HG03442 (cell line): ENCODE results near the gene ENSA.
"Not testable (repeated sequence)": the region's sequence is repeated elsewhere in the genome, so short reads cannot be mapped to it uniquely, and the experiment has no call there.

Experiments
- ATAC-seq: cut with Tn5 transposase; IDR thresholded peaks from one replicate; pipeline ENCODE4 v1.9.1; 2021; ENCODE audit warnings: mild to moderate bottlenecking, moderate library complexity; ENCODE audit not compliant: unreplicated experiment

The ENSA gene, protein sequence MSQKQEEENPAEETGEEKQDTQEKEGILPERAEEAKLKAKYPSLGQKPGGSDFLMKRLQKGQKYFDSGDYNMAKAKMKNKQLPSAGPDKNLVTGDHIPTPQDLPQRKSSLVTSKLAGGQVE

DNA sequence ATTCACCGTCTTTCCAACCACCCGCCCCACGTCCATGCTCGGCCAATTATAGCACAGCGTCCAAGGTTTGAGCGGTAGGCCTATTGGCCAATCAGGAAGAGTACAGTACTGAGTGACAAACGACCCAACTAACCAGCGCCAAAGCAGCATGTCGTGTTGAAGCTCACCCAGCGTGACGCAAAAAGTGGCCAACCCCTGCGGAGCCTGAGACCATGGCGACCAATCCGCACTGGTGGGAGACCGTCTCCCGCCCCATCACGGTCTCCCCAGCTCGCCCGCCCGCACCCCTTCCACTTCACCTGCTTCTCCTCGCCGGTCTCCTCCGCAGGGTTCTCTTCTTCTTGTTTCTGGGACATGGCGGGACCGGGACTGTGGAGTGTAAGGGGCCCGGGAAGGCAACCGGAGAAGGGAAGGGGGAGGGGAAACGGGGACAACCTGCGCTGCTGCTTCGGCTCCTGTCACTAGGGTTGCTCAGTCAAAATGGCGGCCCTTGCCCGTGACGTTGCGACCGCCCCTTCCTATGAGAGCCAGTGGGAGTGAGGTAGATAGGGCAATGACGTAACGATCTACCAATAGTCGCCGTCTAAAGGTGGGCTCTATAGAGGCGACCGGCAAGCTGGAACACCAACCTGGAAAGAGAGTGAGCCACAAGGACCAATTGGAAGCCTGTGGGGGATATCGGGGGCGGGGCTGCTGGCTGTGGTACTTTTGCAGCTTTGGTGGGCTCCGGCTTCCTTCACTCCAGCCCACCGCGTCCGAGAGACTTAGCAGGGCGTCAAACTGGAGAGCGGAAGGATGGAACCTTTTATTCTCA is at the start of gene ENSA:
Gene ENSA (minus strand): TSS at position 498 of the 814 bp plus-strand sequence. CDS start 142 bp downstream, at position 356.
- ATAC-seq = peak; percentile 88

DNA sequence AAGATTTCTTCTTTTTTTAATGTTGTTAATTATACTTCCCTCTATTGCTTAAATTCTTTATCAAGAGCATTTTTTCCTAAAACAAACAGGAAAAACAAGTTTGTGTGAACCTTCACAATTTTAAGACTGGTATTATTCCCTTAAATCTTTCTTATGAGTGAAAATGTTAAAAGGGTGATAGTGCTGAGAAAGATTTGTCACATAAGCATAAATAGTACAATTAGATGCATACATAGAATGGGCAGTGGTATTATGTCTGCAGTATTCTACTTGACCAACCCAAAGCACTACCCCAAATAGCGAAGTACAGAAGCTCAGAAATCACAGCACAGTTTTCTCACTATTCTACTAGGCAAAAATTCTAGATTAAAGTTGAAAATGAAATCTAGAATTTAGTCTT is 49.6 kb upstream of the ENSA start:
- no peak for ATAC-seq

DNA sequence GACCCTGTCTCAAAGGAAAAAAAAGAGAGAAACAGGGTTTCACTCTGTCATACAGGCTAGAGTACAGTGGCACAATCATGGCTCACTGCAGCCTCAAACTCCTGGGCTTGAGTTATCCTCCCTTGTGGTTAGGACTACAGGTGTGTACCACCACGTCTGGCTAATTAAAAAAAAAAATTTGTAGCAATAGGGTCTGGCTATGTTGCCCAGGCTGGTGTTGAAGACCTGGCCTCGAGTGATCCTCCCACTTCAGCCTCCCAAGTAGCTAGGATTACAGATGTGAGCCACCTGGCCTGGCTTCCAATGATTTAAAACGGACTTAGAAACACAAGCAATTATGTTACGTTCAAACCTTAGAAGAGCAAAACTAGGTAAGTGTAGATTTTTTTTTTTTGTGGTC is 45.5 kb upstream of the ENSA start:
- no peak for ATAC-seq

DNA sequence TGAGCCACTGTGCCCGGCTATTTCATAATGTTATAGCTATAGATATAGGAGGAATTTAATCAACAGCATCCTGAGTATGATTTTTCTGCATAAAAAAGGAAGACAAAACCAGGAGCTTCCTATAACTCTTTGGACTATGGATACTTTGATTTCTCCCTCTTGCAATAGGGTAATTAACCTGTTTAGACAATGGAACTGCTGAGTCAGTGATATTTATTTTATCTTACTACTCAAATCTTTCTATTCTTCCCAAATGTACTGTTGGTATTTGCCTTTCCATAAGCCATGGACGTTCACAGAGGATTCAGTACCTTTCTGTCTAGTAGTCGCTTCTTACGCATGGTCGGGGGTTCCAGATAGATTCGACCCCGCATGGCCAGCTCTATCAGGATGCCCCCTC is 33.9 kb upstream of the ENSA start:
- no peak for ATAC-seq

DNA sequence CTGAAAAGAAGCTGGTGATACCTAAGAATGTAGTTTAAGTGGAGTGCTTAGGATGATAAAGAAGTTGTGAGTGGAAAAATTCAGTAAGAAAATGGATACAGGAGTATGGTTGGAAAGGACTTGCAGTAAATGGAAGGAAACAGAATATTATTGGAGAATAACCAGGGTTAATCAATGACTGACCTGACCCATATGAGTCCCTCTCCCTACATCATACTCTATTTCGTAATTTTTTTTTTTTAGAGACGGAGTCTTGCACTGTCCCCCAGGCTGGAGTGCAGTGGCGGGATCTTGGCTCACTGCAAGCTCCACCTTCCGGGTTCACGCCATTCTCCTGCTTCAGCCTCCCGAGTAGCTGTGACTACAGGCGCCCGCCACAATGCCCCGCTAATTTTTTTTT is 33.4 kb upstream of the ENSA start:
- no peak for ATAC-seq

DNA sequence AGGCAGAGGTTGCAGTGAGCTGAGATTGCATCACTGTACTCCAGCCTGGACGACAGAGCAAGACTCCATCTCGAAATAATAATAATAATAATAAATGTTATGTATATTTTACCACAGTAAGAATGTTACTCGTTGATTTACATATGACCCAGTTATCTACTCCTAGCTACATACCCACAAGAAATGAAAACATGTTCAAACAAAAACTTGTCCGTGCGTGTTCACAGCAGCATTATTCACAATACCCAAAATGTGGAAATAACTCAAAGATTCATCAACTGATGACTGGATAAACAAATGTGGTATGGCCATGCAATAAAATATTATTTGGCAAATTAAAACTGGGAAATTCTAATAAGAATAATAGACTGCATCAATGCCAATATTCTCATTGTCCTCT is 31.7 kb upstream of the ENSA start:
- no peak for ATAC-seq

DNA sequence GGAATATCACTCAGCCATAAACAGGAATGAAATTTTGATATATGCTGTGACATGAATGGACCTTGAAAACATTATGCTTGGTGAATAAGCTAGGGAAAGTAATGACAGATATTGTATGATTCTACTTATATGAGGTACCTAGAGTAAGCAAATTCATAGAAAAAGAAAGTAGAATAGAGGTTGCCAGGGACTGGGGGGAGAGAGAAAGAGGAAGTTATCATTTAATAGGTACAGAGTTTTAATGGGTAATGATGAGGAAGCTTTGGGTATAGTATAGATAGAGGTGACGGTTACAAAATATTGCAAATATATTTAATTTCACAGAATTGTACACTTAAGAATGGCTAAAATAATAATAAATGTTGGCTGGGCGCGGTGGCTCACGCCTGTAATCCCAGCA is 31.2 kb upstream of the ENSA start:
- ATAC-seq = no peak

DNA sequence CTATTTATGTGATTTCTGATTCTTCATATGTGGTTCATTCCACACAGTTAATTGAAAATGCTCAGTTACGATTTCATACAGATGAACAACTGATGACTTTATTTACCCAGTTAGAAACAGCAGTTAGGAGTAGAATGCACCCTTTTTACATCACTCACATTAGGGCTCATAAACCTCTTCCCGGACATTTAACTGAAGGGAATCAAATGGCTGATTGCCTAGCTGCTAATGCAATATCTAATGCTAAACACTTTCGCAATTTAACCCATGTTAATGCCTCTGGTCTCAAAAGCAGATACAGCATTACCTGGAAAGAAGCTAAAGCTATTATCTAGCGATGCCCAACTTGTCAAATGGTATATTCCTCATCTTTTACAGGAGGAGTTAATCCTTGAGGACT is 27.7 kb upstream of the ENSA start:
- not testable (repeated sequence) for ATAC-seq

DNA sequence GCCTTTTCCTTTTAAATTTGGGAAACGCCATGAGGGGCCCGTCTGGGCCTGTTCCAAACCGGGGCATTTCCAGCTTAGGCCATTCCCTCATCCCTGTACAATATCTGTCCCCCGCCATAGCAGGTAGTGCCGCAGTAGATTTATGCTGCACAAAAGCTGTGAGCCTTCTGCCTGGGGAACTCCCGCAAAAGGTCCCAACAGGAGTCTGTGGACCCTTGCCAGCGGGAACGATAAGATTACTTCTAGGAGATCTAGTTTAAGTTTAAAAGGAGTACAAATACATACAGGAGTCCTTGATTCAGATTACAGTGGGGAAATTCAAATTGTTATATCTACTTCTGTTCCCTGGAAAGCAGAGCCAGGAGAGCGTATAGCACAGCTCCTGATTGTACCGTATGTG is 25.2 kb upstream of the ENSA start:
- not testable (repeated sequence) for ATAC-seq

DNA sequence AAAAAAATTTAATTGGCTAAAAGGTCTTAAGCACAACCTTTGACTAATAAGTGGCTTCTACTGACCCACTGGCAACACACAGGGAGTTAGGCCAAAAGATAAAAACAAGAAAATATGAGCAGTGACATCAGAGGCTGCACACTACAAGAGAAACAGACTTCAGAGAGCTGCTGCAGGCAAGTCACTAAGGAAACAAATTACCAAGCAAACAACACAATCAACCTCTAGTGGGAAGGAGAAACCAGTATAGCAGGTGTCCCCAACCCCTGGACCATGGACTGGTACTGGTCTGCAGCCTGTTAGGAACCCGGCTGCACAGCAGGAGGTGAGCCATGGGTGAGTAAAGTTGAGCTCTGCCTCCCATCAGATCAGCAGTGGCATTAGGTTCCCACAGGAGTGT is 20.8 kb upstream of the ENSA start:
- no peak for ATAC-seq

DNA sequence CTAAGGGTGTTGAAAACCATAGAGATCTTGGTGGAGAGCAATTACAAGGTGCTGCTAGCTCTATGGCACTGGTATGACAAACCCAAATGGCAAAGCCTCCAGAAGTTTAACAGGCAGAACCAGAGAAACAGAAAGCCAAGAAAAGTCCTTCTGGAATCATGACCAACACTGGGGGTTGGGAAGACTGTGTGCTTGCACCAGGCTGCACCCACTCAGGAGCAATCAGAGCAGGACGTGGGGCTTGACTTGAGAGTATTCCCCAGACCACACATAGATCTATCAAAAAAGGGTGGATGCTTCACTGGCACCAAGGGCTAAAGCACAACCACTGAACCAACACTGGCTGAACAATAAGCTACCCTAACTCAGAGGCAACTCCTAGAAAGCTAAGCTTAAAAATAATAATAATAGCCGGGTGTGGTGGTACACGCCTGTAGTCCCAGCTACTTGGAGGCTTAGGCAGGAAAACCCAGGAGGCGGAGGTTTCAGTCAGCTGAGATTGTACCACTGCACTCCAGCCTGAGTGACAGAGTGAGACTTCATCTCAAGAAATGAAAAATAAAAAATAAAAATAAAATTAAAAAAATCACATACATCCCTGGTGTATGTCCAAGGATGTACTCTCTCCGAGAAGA is 20.1 kb upstream of the ENSA start:
- no peak for ATAC-seq

DNA sequence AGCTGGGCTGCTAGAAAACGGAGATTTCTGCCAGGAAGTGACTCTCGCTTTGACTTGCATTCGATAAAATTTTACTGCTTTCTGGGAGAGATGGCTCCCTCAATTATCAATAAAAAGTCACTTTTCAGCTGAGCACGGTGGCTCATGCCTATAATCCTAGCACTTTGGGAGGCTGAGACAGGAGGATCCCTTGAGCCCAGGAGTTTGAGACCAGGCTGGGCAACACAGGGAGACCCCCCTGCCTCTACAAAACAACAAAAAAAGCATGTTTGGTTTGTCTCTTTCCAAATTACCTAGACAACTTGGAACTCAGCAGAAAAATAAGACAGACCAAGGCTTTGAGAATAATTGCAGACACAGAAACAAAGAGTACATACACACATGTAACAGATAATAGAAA is 12.9 kb upstream of the ENSA start:
- no peak for ATAC-seq

DNA sequence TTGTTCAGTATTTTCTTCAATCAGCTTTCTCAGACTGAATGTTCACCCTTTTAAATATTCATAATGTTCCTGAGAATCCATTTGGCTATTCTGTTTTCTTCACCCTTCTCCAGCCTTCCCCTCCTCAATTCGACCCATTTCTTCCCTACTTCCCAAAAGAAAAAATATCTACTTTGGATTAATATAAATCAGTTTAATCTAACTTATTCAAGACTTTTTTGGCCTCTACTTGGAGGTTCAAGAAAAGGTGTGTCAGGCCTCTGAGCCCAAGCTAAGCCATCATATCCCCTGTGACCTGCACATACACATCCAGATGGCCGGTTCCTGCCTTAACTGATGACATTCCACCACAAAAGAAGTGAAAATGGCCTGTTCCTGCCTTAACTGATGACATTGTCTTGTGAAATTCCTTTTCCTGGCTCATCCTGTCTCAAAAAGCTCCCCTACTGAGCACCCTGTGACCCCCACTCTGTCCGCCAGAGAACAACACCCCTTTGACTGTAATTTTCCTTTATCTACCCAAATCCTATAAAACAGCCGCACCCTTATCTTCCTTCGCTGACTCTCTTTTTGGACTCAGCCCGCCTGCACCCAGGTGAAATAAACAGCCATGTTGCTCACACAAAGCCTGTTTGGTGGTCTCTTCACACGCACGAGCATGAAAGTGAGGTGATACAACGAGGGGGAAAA is 11.9 kb upstream of the ENSA start:
- ATAC-seq = not testable (repeated sequence)

DNA sequence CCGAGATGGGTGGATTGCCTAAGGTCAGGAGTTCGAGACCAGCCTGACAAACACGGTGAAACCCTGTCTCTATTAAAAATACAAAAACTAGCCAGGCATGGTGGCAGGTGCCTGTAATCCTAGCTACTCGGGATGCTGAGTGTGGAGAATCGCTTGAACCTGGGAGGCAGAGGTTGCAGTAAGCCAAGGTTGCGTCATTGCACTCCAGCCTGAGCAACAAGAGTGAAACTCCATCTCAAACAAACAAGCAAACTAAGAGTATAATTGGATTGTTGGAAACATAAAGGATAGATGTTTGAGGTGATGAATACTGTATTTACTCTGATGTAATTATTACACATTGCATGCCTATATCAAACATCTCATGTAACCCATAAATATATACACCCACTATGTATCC is 9.0 kb upstream of the ENSA start:
- ATAC-seq = not testable (repeated sequence)

DNA sequence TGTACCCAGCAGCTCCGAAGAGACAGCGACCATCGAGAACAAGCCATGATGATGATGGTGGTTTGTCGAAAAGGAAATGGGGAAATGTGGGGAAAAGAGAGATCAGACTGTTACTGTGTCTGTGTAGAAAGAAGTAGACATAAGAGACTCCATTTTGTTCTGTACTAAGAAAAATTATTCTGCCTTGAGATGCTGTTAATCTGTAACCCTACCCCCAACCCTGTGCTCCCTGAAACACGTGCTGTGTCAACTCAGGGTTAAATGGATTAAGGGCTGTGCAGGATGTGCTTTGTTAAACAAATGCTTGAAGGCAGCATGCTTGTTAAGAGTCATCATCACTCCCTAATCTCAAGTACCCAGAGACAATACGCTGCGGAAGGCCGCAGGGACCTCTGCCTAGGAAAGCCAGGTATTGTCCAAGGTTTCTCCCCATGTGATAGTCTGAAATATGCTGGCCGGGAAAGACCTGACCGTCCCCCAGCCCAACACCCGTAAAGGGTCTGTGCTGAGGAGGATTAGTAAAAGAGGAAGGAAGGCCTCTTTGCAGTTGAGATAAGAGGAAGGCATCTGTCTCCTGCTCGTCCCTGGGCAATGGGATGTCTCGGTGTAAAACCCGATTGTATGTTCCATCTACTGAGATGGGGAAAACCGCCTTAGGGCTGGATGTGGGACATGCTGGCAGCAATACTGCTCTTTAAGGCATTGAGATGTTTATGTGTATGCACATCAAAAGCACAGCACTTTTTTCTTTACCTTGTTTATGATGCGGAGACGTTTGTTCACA is 5.6 kb upstream of the ENSA start:
- not testable (repeated sequence) for ATAC-seq

DNA sequence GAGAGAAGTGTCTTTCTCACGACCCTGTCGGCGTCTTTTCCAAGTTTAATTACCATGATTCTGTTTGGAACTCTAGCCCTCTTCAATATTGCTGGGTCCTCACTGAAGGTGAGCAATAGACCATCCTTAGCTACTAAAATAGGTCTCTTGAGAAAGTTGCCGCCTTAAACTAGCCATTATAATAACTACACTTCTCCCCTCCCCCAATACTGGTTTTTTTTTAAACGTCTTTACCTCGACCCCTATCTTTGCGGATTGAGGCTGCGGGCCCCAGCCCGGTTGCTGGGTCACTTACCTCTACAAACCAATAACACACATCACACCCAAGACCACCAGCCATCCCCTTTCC is 672 bp downstream of the ENSA start:
- ATAC-seq = no peak

DNA sequence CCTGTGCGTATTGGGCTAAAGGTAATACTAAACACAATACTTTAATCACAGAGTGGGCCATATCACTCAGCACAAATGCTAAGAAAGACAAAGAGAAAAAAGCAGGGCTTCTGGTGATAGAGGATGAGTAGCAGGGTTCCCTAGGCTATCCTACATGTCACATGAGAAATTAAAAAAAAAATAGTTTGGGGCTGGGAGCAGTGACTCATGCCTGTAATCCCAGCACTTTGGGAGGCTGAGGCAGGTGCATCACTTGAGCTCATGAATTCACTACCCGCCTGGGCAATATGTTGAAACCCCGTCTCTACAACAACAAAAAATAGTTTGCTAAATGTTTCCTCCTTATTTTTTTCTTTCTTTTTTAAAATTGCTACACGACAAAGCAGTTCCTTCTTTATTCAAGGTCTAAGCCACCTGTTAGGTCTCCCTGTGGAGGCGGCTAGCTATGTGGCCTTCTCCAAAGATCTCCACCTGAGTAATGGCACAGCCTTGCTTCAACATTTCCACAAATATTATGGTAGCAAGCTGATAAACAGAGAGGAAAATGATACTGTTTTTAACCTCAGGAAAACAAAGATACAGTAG is 1.5 kb downstream of the ENSA start:
- no peak for ATAC-seq

DNA sequence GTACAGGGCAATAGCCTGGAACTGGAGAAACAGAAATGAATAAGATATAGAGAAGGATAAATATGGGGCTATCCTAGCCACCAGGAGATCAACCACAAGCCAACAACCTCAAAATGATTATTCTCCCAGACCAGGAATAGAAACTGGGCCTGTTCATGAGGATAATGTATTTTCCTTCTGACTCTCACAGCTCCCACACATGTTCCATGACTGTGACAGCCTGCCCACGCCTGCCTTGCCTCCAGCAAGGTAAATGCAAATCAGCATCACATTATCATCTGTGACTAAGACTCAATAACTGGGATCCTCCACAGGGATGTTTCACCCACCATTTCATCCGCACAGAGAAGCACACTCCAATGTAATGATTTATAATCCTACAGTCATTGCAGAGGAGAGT is 3.3 kb downstream of the ENSA start:
- no peak for ATAC-seq

DNA sequence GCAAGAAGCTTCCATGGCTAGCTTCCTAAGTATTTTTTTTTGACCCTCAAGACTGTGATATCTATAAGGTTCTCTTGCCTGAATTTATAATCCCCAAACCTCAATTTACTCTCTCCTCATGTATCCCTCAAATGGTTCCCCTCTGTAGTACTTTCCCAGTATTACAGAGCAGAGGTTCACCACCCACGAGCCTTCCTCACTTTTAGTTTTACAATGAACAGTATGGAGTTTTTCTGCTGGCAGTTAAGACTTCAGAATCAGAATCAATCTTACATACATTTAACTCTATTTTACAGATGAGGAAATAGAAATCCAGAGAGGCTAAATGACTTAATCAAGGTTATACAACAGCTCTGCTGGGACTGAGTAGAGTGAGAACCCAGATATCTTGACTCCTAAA is 4.9 kb downstream of the ENSA start:
- ATAC-seq = not testable (repeated sequence)

DNA sequence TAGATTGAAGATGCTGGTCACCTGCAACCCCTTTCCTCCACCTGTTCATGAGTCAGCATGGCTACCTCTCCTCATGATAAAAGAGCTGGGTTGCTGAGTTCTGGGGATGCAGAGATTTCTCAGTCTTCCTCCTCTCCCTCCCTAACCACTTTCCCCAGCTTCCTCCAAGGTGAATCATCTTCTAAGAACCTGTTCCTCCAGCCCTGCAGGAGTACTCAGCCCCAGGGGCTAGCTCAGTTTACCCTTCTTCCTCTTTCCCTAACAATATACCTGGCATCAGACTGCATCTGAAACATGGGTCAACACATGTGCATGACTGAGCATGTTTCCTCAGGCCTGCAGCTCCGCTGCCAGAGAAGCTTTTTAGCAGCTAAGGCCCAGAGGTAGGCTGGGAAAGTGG is 5.3 kb downstream of the ENSA start:
- ATAC-seq = not testable (repeated sequence)
